NCI-H1048 (cell line): ENCODE measurements around the gene CTRB1.

Experiments used
- DNase-seq: peaks from one replicate; lab custom pipeline; 2025; lab: John Stamatoyannopoulos, UW

CTRB1 gene

DNA sequence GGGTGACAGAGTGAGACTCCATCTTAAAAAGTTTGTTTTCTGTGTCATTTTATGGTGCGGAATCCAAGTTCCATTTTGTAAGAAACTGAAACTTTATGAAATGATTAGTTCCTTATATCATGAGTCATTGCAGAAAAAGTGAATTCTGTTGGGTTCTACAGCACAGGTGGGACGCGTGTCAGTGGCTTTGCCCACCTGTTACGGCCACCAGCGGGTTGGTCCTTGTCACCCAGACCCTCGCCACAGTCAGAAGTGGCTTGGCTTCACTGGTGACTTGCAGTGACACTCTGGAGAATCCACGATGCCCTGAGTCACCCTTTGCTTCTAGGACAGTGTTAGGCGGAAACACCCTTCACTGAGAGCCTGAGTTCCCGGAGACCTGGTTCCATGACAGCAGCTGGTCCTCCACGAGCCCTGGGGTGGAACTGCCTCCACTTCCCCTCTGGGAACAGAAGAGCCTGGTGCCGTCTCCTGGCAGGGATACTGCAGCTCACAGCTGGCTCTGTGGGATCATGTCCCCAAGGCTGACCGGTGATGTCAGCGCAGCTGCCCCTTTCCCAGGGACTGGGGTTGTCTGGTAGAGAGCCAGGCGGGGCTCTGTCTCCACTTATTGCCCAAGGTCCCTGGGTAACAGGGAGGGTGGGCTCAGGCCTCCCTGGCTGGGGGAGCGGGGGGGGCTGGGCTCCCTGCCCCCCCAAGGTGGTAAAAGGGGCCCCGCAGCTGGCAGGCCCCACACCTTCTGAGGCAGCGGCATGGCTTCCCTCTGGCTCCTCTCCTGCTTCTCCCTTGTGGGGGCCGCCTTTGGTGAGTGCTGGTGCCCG is at the start of gene CTRB1:
CTRB1 (plus strand) TSS at position 733 of the 821 bp plus-strand sequence; CDS start at position 753, 20 bp downstream.
- DNase-seq, result no peak

GRCh38 chr16:75169899-75170405 is 48.8 kb upstream of the CTRB1 start:
- DNase-seq, result no peak

DNA sequence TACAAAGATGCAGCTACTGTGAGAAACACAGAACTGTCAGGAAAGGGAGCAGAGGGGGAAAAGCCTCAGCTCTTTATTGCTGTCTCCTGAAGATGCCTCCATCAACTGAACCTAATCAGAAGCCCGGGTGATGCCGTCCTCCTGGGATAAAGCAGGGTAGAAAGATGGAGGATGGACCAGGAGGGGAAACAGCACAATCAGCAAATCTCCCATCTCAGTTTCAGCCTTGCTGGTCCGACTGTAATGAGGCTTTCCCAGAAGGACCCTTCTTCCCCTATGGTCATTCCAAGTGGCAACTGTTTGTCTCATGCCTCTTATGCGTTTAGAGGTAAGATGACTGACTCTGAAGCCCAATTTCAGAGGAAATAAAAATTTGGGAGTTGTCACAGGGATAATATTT is 46.2 kb upstream of the CTRB1 start:
- DNase-seq, result no peak

DNA sequence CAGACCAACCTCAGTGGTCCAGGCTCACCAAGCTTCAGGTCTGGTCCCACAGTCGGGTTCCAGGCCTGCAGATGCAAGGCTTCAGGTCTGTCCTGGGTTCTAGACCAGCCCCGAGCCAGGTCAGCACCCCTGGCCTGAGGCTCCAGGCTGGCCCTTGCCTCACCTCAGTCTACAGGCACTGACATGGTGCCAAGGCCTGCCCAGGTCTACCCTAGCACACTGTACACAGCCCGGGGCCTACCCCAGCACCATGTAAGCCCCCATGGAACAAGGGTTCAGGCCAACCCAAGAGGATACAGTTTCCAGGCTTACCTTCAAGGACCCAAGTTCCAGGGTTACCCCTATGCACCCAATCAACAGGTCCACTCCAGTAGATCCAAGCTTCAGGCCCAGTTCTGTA is 43.7 kb upstream of the CTRB1 start:
- DNase-seq, result no peak

DNA sequence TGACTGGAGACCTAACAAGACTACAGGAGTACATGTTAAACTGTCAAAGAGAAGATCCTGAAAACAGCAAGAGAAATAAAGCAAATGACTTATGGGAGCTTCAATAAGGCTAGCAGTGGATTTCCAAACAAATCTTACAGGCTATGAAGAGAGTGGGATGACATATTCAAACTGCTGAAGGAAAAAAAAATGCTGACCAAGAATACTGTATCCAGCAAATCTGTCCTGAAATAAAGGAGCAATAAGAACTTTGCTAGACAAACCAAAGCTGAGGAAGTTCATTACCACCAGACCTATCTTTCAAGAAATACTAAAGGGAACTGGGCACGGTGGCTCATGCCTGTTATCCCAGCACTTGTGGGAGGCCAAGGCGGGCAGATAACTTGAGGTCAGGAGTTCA is 41.9 kb upstream of the CTRB1 start:
- no peak for DNase-seq

GRCh38 chr16:75179208-75179607 is 39.6 kb upstream of the CTRB1 start:
- DNase-seq, result no peak

- no peak for DNase-seq
These were observed 37.2 kb upstream of the CTRB1 start for GRCh38 chr16:75181630-75182029.

GRCh38 chr16:75188832-75189477 is 29.8 kb upstream of the CTRB1 start:
- DNase-seq, result no peak

DNA sequence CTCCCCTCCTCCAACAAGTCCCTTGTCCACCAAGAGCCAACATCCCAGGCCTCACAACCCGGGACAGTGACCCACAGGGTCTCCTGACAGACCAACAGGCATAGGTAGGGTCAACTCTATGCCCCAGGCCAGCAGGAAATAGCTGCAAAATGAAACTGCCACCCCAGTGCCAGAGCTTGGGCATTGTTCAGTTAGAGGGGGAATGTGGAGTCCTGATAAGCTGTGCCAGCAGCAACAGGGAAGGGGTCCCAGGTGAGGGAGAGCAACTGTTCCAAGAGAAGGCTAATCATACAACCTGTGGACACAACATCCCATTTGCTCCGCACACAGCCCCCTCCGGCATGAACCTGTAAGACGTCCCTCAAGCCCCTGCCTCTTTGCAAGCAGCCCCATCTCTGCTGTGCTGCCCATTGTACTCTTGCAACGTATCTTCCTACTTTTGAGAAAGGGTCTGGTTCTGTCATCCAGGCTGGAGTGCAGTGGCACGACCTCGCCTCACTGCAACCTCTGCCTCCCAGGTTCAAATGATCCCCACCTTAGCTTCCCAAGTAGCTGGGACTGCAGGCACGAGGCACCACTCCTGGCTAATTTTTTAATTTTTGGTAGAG is 29.0 kb upstream of the CTRB1 start:
- no peak for DNase-seq

DNA sequence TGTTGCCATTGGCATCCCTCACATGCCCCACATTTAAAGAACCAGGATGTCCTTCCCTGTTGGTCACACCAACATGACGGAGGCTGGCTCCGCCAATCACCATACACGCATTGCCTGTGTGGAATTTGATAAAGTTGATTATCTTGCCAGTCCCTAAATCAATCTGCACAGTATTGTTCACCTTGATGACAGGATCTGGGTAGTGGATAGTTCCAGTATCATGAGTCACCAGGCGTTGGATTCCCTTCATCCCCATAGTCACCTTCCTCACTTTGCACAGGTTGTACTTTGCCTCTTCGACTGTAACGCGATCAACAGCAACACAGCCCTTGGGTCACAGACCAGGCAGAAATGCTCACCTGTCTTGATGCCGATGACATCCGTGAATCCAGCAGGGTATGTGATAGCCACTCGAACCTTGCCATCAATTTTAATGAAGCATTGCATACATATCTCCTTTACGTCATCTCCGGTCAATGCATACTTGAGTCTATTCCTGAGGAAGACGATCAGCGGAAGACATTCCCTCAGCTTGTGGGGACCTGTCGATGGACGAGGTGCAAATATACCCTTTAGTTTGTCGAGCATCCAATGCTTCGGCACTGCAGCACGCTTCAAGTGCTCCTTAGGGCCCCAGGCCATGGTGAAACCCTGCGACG is 26.1 kb upstream of the CTRB1 start:
- DNase-seq, result no peak

DNA sequence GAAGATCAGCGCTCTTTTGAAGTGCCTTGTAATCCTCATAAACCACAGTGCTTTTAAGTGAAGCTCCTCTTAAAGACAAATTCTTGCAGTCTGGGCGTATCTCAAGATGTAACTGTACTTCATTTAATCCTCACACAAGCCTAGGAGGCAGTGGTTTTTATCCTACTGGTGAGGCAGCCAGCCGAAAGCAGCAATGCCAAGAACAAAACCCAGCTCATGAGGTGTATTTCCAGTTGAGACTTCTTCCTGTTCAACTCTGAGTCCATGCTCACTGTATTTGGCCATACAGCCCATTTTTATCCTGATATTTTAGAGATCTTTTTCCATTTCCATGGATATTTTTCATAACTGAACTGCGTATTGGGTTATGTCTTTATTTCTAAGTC is 25.5 kb upstream of the CTRB1 start:
- no peak for DNase-seq

GRCh38 chr16:75193730-75194444 is 24.9 kb upstream of the CTRB1 start:
- no peak for DNase-seq

DNA sequence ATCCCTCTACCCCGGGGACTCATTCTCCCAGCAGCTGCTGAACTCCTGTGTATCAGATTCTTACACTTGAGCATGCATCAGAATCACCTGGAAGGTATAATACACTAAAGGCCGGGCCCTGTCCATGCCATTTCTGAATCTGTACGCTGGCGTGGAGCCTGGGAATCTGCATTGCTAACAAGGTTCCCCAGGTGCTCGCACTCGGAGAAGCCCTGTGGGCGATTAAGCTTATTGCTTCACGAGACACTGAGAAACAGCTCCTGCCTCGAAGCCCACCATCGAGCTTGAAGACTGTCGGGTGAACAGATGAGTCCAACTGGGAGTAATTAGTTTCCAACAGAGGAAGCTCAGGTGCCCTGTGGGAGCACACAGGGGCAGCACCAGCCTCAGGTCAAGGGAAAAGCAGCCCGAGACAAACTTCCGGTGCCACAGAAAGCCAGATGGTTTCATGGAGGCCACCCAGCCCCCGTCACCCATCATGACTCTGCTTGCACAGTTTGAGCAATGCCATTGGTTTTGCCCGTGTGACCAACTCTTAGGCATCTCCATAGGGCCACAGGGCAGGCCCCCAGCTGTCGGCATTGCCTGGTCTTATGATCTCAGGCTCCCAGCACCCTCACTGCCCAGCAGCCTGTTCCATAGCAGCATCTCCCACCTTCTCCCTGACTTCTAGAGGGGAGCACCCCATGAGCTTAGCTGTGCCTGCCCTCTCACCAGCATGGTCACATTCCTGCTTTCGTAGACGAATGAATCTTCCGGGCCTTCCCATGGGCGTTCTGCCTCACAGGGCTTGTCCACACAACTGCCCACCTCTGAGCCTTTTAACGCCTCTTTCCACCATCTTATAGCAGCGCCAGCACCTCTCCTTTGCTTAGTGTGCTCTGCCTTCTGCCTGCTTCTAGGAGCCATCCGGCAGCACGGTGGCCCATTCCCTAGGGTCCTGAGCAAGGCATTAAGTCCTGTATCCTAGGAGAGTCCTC is 22.7 kb upstream of the CTRB1 start:
- no peak for DNase-seq

GRCh38 chr16:75196836-75197235 is 22.0 kb upstream of the CTRB1 start:
- no peak for DNase-seq

DNA sequence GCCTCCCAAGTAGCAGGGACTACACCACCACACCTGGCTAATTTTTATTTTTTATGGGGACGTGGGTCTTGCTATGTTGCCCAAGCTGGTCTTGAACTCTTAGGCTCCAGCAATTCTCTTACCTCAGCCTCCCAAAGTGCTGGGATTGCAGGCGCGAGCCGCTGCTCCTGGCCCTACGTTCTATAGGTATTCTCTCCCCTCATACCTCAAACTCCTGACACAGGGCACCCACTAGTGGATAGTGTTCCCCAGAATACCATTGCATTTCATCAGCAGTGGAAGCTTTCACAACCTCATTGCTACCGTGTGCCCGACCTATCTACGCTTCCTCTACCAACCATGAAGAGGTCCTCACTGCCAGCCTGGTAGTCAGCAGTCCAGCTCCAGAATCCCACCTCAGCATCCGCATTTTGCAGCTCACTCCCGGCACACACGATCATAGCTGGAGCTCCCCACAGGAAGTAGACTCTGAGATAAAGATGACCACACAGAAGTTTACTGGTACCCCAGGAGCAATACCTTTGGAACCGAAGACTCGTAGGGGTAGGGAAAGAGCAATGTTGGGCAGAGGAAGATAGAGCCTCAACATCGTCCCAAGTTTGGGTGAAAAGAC is 21.2 kb upstream of the CTRB1 start:
- no peak for DNase-seq

DNA sequence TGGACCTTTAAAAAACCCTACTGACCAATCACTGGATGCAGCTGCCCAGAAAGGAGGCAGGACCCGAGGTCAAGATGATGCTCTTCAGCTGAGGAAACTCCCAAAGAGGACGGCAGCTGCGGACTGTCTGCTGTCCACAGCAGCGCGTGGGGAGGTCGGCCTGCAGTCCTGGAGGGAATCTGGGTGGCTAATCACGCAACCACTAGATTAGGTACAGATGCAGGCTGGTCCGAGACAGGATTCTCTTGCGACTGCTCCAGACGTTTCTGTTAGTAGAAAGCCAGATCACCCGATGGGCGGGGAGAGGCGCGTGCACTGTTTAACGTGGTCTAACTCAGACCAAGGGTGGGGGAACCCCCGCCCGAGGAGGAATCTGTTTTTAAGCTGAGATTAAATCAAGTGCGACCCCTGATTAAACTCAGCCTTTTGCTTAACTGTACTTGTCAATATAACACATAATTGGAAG is 20.6 kb upstream of the CTRB1 start:
- DNase-seq, result no peak

DNA sequence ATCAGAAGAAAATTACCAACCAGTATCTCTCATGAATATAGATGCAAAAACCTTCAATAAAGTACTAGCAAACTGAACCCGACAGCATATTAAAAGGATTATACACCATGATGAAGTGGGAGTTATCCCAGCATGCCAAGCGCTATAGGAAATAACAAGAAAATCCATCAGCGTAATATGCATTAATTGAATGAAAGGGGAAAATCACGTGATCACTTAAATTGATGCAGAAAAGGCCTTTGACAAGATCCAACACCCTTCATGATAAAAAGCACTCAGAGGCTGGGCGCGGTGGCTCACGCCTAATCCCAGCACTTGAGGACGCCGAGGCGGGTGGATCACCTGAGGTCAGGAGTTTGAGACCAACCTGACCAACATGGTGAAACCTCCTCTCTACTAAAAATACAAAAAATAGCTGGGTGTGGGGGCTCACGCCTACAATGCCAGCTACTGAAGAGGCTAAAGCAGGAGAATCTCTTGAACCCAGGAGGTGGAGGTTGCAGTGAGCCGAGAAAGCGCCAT is 16.7 kb upstream of the CTRB1 start:
- no peak for DNase-seq

- DNase-seq, result no peak
These were observed 15.7 kb upstream of the CTRB1 start for GRCh38 chr16:75203096-75203495.

- DNase-seq, result no peak
These were observed 14.9 kb upstream of the CTRB1 start for GRCh38 chr16:75203667-75204409.
